ENCODE data around the gene RYR3.

Gene RYR3

GRCh38 chr15:33320017-33320416 is 9.2 kb downstream of the RYR3 start:
- no peak for DNase-seq (ENCODE audit: low read depth)

GRCh38 chr15:33322091-33322490 is 11.3 kb downstream of the RYR3 start:
- no peak for DNase-seq (ENCODE audit: low read depth)

- no peak for DNase-seq (ENCODE audit: low read depth)
Measured at GRCh38 chr15:33324609-33325008, 13.8 kb downstream of the RYR3 start.

- no peak for DNase-seq (ENCODE audit: low read depth)
Measured at GRCh38 chr15:33326908-33327307, 16.1 kb downstream of the RYR3 start.

- DNase-seq (ENCODE audit: low read depth): no peak
Measured at GRCh38 chr15:33328106-33328505, 17.3 kb downstream of the RYR3 start.

GRCh38 chr15:33329457-33329856 is 18.7 kb downstream of the RYR3 start:
- no peak for DNase-seq (ENCODE audit: low read depth)

GRCh38 chr15:33330931-33331330 is 20.2 kb downstream of the RYR3 start:
- DNase-seq (ENCODE audit: low read depth): no peak

GRCh38 chr15:33341953-33342352 is 31.2 kb downstream of the RYR3 start:
- DNase-seq (ENCODE audit: low read depth): no peak

GRCh38 chr15:33343275-33343674 is 32.5 kb downstream of the RYR3 start:
- no peak for DNase-seq (ENCODE audit: low read depth)

GRCh38 chr15:33344111-33344510 is 33.3 kb downstream of the RYR3 start:
- no peak for DNase-seq (ENCODE audit: low read depth)

GRCh38 chr15:33344530-33344929 is 33.8 kb downstream of the RYR3 start:
- no peak for DNase-seq (ENCODE audit: low read depth)

GRCh38 chr15:33354411-33354810 is 43.6 kb downstream of the RYR3 start:
- DNase-seq (ENCODE audit: low read depth): no peak

- no peak for DNase-seq (ENCODE audit: low read depth)
Measured at GRCh38 chr15:33357845-33358244, 47.1 kb downstream of the RYR3 start.

GRCh38 chr15:33358306-33358705 is 47.5 kb downstream of the RYR3 start:
- no peak for DNase-seq (ENCODE audit: low read depth)

- DNase-seq (ENCODE audit: low read depth): no peak
Measured at GRCh38 chr15:33360886-33361285, 50.1 kb downstream of the RYR3 start.

- no peak for DNase-seq (ENCODE audit: low read depth)
Measured at GRCh38 chr15:33369941-33370622, 59.3 kb downstream of the RYR3 start.

- DNase-seq (ENCODE audit: low read depth): no peak
Measured at GRCh38 chr15:33370623-33371020, 59.9 kb downstream of the RYR3 start.

- DNase-seq (ENCODE audit: low read depth): no peak
Measured at GRCh38 chr15:33371159-33371558, 60.4 kb downstream of the RYR3 start.

GRCh38 chr15:33374226-33374914 is 63.6 kb downstream of the RYR3 start:
- DNase-seq (ENCODE audit: low read depth): no peak

GRCh38 chr15:33375236-33375635 is 64.5 kb downstream of the RYR3 start:
- no peak for DNase-seq (ENCODE audit: low read depth)

- DNase-seq (ENCODE audit: low read depth): no peak
Measured at GRCh38 chr15:33377204-33377603, 66.4 kb downstream of the RYR3 start.

GRCh38 chr15:33378866-33379480 is 68.2 kb downstream of the RYR3 start:
- no peak for DNase-seq (ENCODE audit: low read depth)

- no peak for DNase-seq (ENCODE audit: low read depth)
Measured at GRCh38 chr15:33380406-33380805, 69.6 kb downstream of the RYR3 start.
